GM12892 (cell line): ENCODE results near the gene ARMC9.

Experiments
- POLR2A ChIP-seq: IDR thresholded peaks from 2 replicates; pipeline ENCODE4 v1.6.1; 2011; ENCODE audit warnings: low read depth, low read length, control low read depth
- POLR2AphosphoS5 ChIP-seq: IDR thresholded peaks from 2 replicates; pipeline ENCODE4 v1.6.1; 2011; ENCODE audit warnings: low read depth, low read length, control low read depth
- TAF1 ChIP-seq: IDR thresholded peaks from 2 replicates; pipeline ENCODE4 v1.6.1; 2011; ENCODE audit warnings: low read depth, mild to moderate bottlenecking, control low read depth, low read length, borderline replicate concordance

DNA sequence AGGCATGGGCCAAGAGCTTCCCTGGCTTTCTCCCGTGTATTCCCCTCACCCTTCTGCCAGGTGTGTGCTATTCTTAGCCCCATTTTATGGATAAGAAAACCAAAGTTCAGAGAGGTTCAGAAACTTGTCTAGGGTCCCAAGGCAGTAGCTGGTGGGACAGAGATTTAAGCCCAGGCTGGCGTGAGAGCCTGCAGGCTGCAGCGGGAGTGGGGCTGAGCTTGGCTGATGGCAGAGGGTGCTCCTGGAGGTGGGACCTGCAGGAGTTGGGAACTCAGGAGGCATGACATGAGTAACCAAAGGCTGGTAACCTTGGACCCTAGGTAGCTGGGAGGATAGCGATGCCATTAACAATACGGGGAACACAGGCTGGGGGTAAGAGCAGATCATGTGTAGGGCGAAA, 109.8 kb downstream of the ARMC9 start:
- no peak for TF ChIP-seq TAF1
- no peak for TF ChIP-seq POLR2AphosphoS5
- no peak for TF ChIP-seq POLR2A
